SW 1271 (cell line): ENCODE data around the gene ZNF574.

ENCODE experiments used
- DNase-seq, 2 experiments: peaks; one replicate each; lab custom pipeline; 2025; lab: John Stamatoyannopoulos, UW

ZNF574 gene

GRCh38 chr19:42124386-42124901, 48.5 kb downstream of the ZNF574 start:
- DNase-seq: no peak

GRCh38 chr19:42125536-42125935, 49.6 kb downstream of the ZNF574 start:
- no peak for DNase-seq

GRCh38 chr19:42126574-42126973, 50.6 kb downstream of the ZNF574 start:
- DNase-seq: no peak

- no peak for DNase-seq
Observed at GRCh38 chr19:42129399-42130253, 53.7 kb downstream of the ZNF574 start.

DNA sequence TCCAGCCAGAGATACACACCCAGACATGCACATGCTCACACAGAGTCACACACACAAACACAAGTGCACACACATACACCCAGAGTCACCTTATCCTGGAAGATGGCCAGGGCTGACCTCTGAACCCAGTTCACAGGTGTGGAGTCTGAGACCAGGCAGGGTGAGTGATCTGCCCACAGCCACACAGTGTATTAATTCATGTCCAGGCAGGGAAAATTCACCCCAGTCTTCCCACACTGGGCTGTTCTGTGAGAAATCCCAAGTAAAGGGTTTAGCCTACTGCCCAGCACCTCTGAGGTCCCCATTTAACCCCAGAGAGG, 54.2 kb downstream of the ZNF574 start:
- no peak for DNase-seq
